H1 (cell line): ENCODE data around the gene CDK13.

Experiments
- CTCF ChIP-seq, 3 experiments: IDR thresholded peaks; 1 replicate in 2 of 3; 2 replicates in 1 of 3; pipeline versions ENCODE4 v1.5.1 to v1.6.1; 2011; ENCODE audit warnings: low read length in 3 of 3, mild to moderate bottlenecking in 3 of 3, inconsistent platforms in 2 of 3, low read depth in 1 of 3, moderate library complexity in 1 of 3; ENCODE audit not compliant: insufficient read depth in 1 of 3; ENCODE audit errors: control extremely low read depth in 1 of 3
- EZH2 ChIP-seq: fragments of 200-600 bp; sonication (generic); IDR thresholded peaks from 2 replicates; pipeline ENCODE4 v1.7.1; 2012; ENCODE audit warnings: low read depth, mild to moderate bottlenecking, moderate library complexity, low read length, inconsistent platforms; ENCODE audit not compliant: severe bottlenecking
- JUND ChIP-seq: IDR thresholded peaks from 2 replicates; pipeline ENCODE4 v1.6.1; 2011; ENCODE audit warnings: mild to moderate bottlenecking, improper control_type of control experiment, low read length
- SP2 ChIP-seq: IDR thresholded peaks from 2 replicates; pipeline ENCODE4 v1.6.1; 2012; ENCODE audit warnings: mild to moderate bottlenecking, low read length, inconsistent platforms
- TAF1 ChIP-seq: IDR thresholded peaks from 2 replicates; pipeline ENCODE4 v1.6.1; 2011; ENCODE audit warnings: mild to moderate bottlenecking, low read depth, low read length
- TAF7 ChIP-seq: optimal IDR thresholded peaks from 2 replicates; pipeline ENCODE3; 2011; ENCODE audit warnings: low read depth, mild to moderate bottlenecking, inconsistent platforms, low read length, moderate library complexity, borderline replicate concordance
- TBP ChIP-seq: IDR thresholded peaks from 2 replicates; pipeline ENCODE4 v1.6.1; 2011; ENCODE audit warnings: low read depth, low read length, improper control_type of control experiment
- ZNF274 ChIP-seq: IDR thresholded peaks from 2 replicates; pipeline ENCODE4 v1.7.0; 2012; ENCODE audit warnings: low read length, borderline replicate concordance; ENCODE audit errors: extremely low read depth

GRCh38 chr7:40102897-40103296, 152.8 kb downstream of the CDK13 start:
- no peak for TF ChIP-seq TAF1
- no peak for TF ChIP-seq EZH2
- TF ChIP-seq JUND, result no peak
- no peak for TF ChIP-seq ZNF274
- TF ChIP-seq TAF7, result no peak
- no peak for TF ChIP-seq CTCF (IDR thresholded peaks at IDR 0.05; ENCODE audit: control extremely low read depth in 1 of 3, insufficient read depth in 1 of 3, low read depth in 1 of 3, low read length in 3 of 3)
- TF ChIP-seq TBP, result no peak
- TF ChIP-seq SP2, result no peak
